Measurements from ENCODE around the gene GAS5.

The GAS5 gene

GRCh38 chr1:173876732-173877131, 8.9 kb upstream of the GAS5 start:
- Histone ChIP-seq H3K27me3 (ENCODE audit: insufficient read depth, low read length, poor library complexity) (no peaks in the 10 kb centered on the region), H3K79me1 (ENCODE audit: low read length) (peaks cover 2% of the 10 kb centered on the region), H2AK5ac (ENCODE audit: low read length) (no peak overlapping the region), H4K8ac (ENCODE audit: low read depth, low read length) (no peak overlapping the region), H3K4me1 (ENCODE audit: control insufficient read depth, low read depth, low read length) (no peaks in the 10 kb centered on the region), H3K79me2 (ENCODE audit: control insufficient read depth, insufficient read depth, low read length) (no peaks in the 10 kb centered on the region), H3K18ac (ENCODE audit: low read length) (no peak overlapping the region), H3K4me2 (ENCODE audit: low read length) (no peak overlapping the region), H3K23ac (ENCODE audit: low read length) (no peak overlapping the region), H3K27ac (ENCODE audit: low read depth, low read length) (no peak overlapping the region), H2BK120ac (ENCODE audit: low read depth, low read length) (no peak overlapping the region), H3K56ac (ENCODE audit: low read length) (no peak overlapping the region), H3K4ac (ENCODE audit: low read depth, low read length) (no peak overlapping the region), H3K9ac (ENCODE audit: low read length) (no peak overlapping the region), H4K5ac (ENCODE audit: low read length) (no peak overlapping the region), H3K4me3 (ENCODE audit: low read length) (no peak overlapping the region), H3K36me3 (ENCODE audit: control insufficient read depth, insufficient read depth, low read length) (no peaks in the 10 kb centered on the region), H2BK5ac (ENCODE audit: low read length) (no peak overlapping the region), H2BK15ac (replicated peaks; ENCODE audit: low read depth) (no peak overlapping the region)
- DNase-seq: no peak
- WGBS (ENCODE audit: extremely low coverage, insufficient coverage, low lambda C conversion rate): 100% methylated on average over 1 of the region's 5 CpGs

- Histone ChIP-seq H3K36me3 (ENCODE audit: control insufficient read depth, insufficient read depth, low read length) (peaks cover 4% of the 10 kb centered on the region), H3K79me1 (ENCODE audit: low read length) (peaks cover 11% of the 10 kb centered on the region), H3K56ac (ENCODE audit: low read length) (no peak overlapping the region), H3K9ac (ENCODE audit: low read length) (no peak overlapping the region), H3K18ac (ENCODE audit: low read length) (no peak overlapping the region), H4K8ac (ENCODE audit: low read depth, low read length) (no peak overlapping the region), H3K4ac (ENCODE audit: low read depth, low read length) (no peak overlapping the region), H2AK5ac (ENCODE audit: low read length) (no peak overlapping the region), H3K4me2 (ENCODE audit: low read length) (no peak overlapping the region), H2BK5ac (ENCODE audit: low read length) (no peak overlapping the region), H4K5ac (ENCODE audit: low read length) (no peak overlapping the region), H3K27me3 (ENCODE audit: insufficient read depth, low read length, poor library complexity) (no peaks in the 10 kb centered on the region), H2BK120ac (ENCODE audit: low read depth, low read length) (no peak overlapping the region), H3K4me1 (ENCODE audit: control insufficient read depth, low read depth, low read length) (no peaks in the 10 kb centered on the region), H3K27ac (ENCODE audit: low read depth, low read length) (no peak overlapping the region), H2BK15ac (replicated peaks; ENCODE audit: low read depth) (no peak overlapping the region), H3K23ac (ENCODE audit: low read length) (no peak overlapping the region), H3K4me3 (ENCODE audit: low read length) (no peak overlapping the region), H3K79me2 (ENCODE audit: control insufficient read depth, insufficient read depth, low read length) (peaks cover 20% of the 10 kb centered on the region)
- no peak for DNase-seq
- no CpG with 5 or more reads among the region's 2 CpGs for WGBS (ENCODE audit: extremely low coverage, insufficient coverage, low lambda C conversion rate)
These were observed 3.7 kb upstream of the GAS5 start for GRCh38 chr1:173871500-173871899.

- H3K79me1 ChIP-seq (ENCODE audit: low read length): peaks cover 11% of the 10 kb centered on the region
- no CpG with 5 or more reads among the region's 5 CpGs for WGBS (ENCODE audit: extremely low coverage, insufficient coverage, low lambda C conversion rate)
- H4K8ac ChIP-seq (ENCODE audit: low read depth, low read length): no peak overlapping the region
- no peak overlapping the region for H4K5ac ChIP-seq (ENCODE audit: low read length)
- no peaks in the 10 kb centered on the region for H3K27me3 ChIP-seq (ENCODE audit: insufficient read depth, low read length, poor library complexity)
- H3K4ac ChIP-seq (ENCODE audit: low read depth, low read length): no peak overlapping the region
- no peak overlapping the region for H2BK15ac ChIP-seq (replicated peaks; ENCODE audit: low read depth)
- H3K27ac ChIP-seq (ENCODE audit: low read depth, low read length): no peak overlapping the region
- no peaks in the 10 kb centered on the region for H3K4me1 ChIP-seq (ENCODE audit: control insufficient read depth, low read depth, low read length)
- peaks cover 6% of the 10 kb centered on the region for H3K36me3 ChIP-seq (ENCODE audit: control insufficient read depth, insufficient read depth, low read length)
- no peak overlapping the region for H3K18ac ChIP-seq (ENCODE audit: low read length)
- peaks cover 24% of the 10 kb centered on the region for H3K79me2 ChIP-seq (ENCODE audit: control insufficient read depth, insufficient read depth, low read length)
- H3K4me2 ChIP-seq (ENCODE audit: low read length): no peak overlapping the region
- no peak overlapping the region for H3K56ac ChIP-seq (ENCODE audit: low read length)
- no peak overlapping the region for H2BK5ac ChIP-seq (ENCODE audit: low read length)
- no peak overlapping the region for H3K4me3 ChIP-seq (ENCODE audit: low read length)
- no peak overlapping the region for H2BK120ac ChIP-seq (ENCODE audit: low read depth, low read length)
- no peak overlapping the region for H3K23ac ChIP-seq (ENCODE audit: low read length)
- no peak overlapping the region for H3K9ac ChIP-seq (ENCODE audit: low read length)
- no peak for DNase-seq
- H2AK5ac ChIP-seq (ENCODE audit: low read length): no peak overlapping the region
These were observed 3.3 kb upstream of the GAS5 start for GRCh38 chr1:173871091-173871490.

GRCh38 chr1:173870252-173871075, 2.7 kb upstream of the GAS5 start:
- Histone ChIP-seq H3K4me3 (ENCODE audit: low read length) (no peak overlapping the region), H3K79me2 (ENCODE audit: control insufficient read depth, insufficient read depth, low read length) (peaks cover 30% of the 10 kb centered on the region), H3K9ac (ENCODE audit: low read length) (peak overlapping the region; percentile 15), H3K27ac (ENCODE audit: low read depth, low read length) (no peak overlapping the region), H2BK5ac (ENCODE audit: low read length) (no peak overlapping the region), H3K18ac (ENCODE audit: low read length) (no peak overlapping the region), H4K5ac (ENCODE audit: low read length) (no peak overlapping the region), H3K27me3 (ENCODE audit: insufficient read depth, low read length, poor library complexity) (no peaks in the 10 kb centered on the region), H2BK15ac (replicated peaks; ENCODE audit: low read depth) (no peak overlapping the region), H2AK5ac (ENCODE audit: low read length) (no peak overlapping the region), H3K4me2 (ENCODE audit: low read length) (no peak overlapping the region), H3K56ac (ENCODE audit: low read length) (peak overlapping the region; percentile 27), H3K4me1 (ENCODE audit: control insufficient read depth, low read depth, low read length) (no peaks in the 10 kb centered on the region), H4K8ac (ENCODE audit: low read depth, low read length) (no peak overlapping the region), H3K4ac (ENCODE audit: low read depth, low read length) (no peak overlapping the region), H3K79me1 (ENCODE audit: low read length) (peaks cover 11% of the 10 kb centered on the region), H2BK120ac (ENCODE audit: low read depth, low read length) (no peak overlapping the region), H3K36me3 (ENCODE audit: control insufficient read depth, insufficient read depth, low read length) (peaks cover 10% of the 10 kb centered on the region), H3K23ac (ENCODE audit: low read length) (no peak overlapping the region)
- no peak for DNase-seq
- no CpG with 5 or more reads among the region's 15 CpGs for WGBS (ENCODE audit: extremely low coverage, insufficient coverage, low lambda C conversion rate)

GRCh38 chr1:173869021-173869359, 1.2 kb upstream of the GAS5 start:
- no peak overlapping the region for H4K5ac ChIP-seq (ENCODE audit: low read length)
- peak overlapping the region; percentile 51 for H3K4me2 ChIP-seq (ENCODE audit: low read length)
- peaks cover 15% of the 10 kb centered on the region for H3K36me3 ChIP-seq (ENCODE audit: control insufficient read depth, insufficient read depth, low read length)
- H3K9ac ChIP-seq (ENCODE audit: low read length): peak overlapping the region; percentile 80
- no peaks in the 10 kb centered on the region for H3K4me1 ChIP-seq (ENCODE audit: control insufficient read depth, low read depth, low read length)
- H2AK5ac ChIP-seq (ENCODE audit: low read length): no peak overlapping the region
- H3K56ac ChIP-seq (ENCODE audit: low read length): peak overlapping the region; percentile 88
- H4K8ac ChIP-seq (ENCODE audit: low read depth, low read length): no peak overlapping the region
- H3K27me3 ChIP-seq (ENCODE audit: insufficient read depth, low read length, poor library complexity): no peaks in the 10 kb centered on the region
- H3K4ac ChIP-seq (ENCODE audit: low read depth, low read length): no peak overlapping the region
- WGBS (ENCODE audit: extremely low coverage, insufficient coverage, low lambda C conversion rate): no CpG with 5 or more reads among the region's 5 CpGs
- no peak overlapping the region for H2BK15ac ChIP-seq (replicated peaks; ENCODE audit: low read depth)
- H3K23ac ChIP-seq (ENCODE audit: low read length): no peak overlapping the region
- H3K18ac ChIP-seq (ENCODE audit: low read length): peak overlapping the region; percentile 61
- H3K79me1 ChIP-seq (ENCODE audit: low read length): peaks cover 11% of the 10 kb centered on the region
- no peak overlapping the region for H2BK120ac ChIP-seq (ENCODE audit: low read depth, low read length)
- DNase-seq: no peak
- H3K4me3 ChIP-seq (ENCODE audit: low read length): peak overlapping the region; percentile 66
- H3K27ac ChIP-seq (ENCODE audit: low read depth, low read length): peak overlapping the region; percentile 77
- H2BK5ac ChIP-seq (ENCODE audit: low read length): no peak overlapping the region
- H3K79me2 ChIP-seq (ENCODE audit: control insufficient read depth, insufficient read depth, low read length): peaks cover 37% of the 10 kb centered on the region

Data from mesendoderm (in vitro differentiated cells).